HepG2 (cell line): ENCODE results near the gene C4orf33. TPM values are rescaled to one million over a fixed set of nuclear protein-coding genes. Genes with fewer than 3 reads are reported as not detected.

Experiments
- BCL3 ChIP-seq: sonication (generic); formaldehyde crosslinking; IDR thresholded peaks from 2 replicates; pipeline ENCODE4 v1.5.1; 2020; ENCODE audit warnings: mild to moderate bottlenecking, missing genetic modification reagents, moderate library complexity
- KAT8 ChIP-seq: IDR thresholded peaks from 2 replicates; pipeline ENCODE4 v1.6.1; 2016; ENCODE audit warnings: missing genetic modification reagents, missing compliant biosample characterization
- RNF2 ChIP-seq: fragments of 450-650 bp; conservative IDR thresholded peaks from 2 replicates; pipeline ENCODE4 v1.6.1; 2016; ENCODE audit warnings: low read depth
- SMAD1 ChIP-seq: sonication (generic); formaldehyde crosslinking; IDR thresholded peaks from 2 replicates; pipeline ENCODE4 v1.4.0; 2020; ENCODE audit warnings: missing genetic modification reagents, low read depth, mild to moderate bottlenecking, borderline replicate concordance
- THAP9 ChIP-seq: sonication (generic); formaldehyde crosslinking; IDR thresholded peaks from 2 replicates; pipeline ENCODE4; 2020; ENCODE audit warnings: missing genetic modification reagents, mild to moderate bottlenecking, borderline replicate concordance
- ZFP90 ChIP-seq: sonication (generic); formaldehyde crosslinking; IDR thresholded peaks from 2 replicates; pipeline ENCODE4 v1.8.0; 2022; ENCODE audit warnings: missing genetic modification reagents, mild to moderate bottlenecking, inconsistent platforms, borderline replicate concordance
- ZNF260 ChIP-seq: sonication (generic); formaldehyde crosslinking; IDR thresholded peaks from 2 replicates; pipeline ENCODE4 v1.4.0; 2020; ENCODE audit warnings: missing genetic modification reagents, low read depth, mild to moderate bottlenecking, borderline replicate concordance
- ZNF367 ChIP-seq: sonication (generic); formaldehyde crosslinking; IDR thresholded peaks from 2 replicates; pipeline ENCODE4 v1.4.0; 2020; ENCODE audit warnings: missing genetic modification reagents, borderline replicate concordance
- ZNF414 ChIP-seq: sonication (generic); formaldehyde crosslinking; IDR thresholded peaks from 2 replicates; pipeline ENCODE4 v1.5.0; 2020; ENCODE audit warnings: missing genetic modification reagents
- ZNF564 ChIP-seq: sonication (generic); formaldehyde crosslinking; IDR thresholded peaks from 2 replicates; pipeline ENCODE4 v1.8.1; 2023; ENCODE audit warnings: mild to moderate bottlenecking, missing genetic modification reagents
- polyA plus RNA-seq, 8 experiments: library from polyadenylated mRNA; depleted of rRNA in 3 of 8; stranded (reverse) in 7 of 8; unstranded in 1 of 8; fragments of >200 nt; fragmentation: Illumina TruSeq in 4 of 8; extraction: Trizol in 4 of 8; gene quantifications; 2 replicates each; pipeline versions ENCODE4 v1.2.1 to v1.2.3, GENCODE V29; 2011 to 2016; ENCODE audit warnings: low read depth in 4 of 8, missing spikeins in 1 of 8, mixed read lengths in 1 of 8; ENCODE audit not compliant: insufficient read depth in 1 of 8
- total RNA-seq, 5 experiments: library from RNA; depleted of rRNA; stranded (reverse); fragments of >200 nt; fragmentation: Illumina TruSeq; extraction: Trizol; gene quantifications; 2 replicates each; pipeline ENCODE4 v1.2.3, GENCODE V29; 2016; ENCODE audit warnings: low read depth in 1 of 5
- TF ChIP-seq, protein P1 (sequence below): sonication (generic); formaldehyde crosslinking; IDR thresholded peaks from 2 replicates; pipeline ENCODE4 v1.4.0; 2020; ENCODE audit warnings: missing genetic modification reagents
- TF ChIP-seq, protein P2 (sequence below): IDR thresholded peaks from 2 replicates; pipeline ENCODE4 v1.4.0; 2020; ENCODE audit warnings: mild to moderate bottlenecking, missing genetic modification reagents
- TF ChIP-seq, protein P3 (sequence below): sonication (generic); formaldehyde crosslinking; IDR thresholded peaks from 2 replicates; pipeline ENCODE4 v1.8.1; 2023; ENCODE audit warnings: mild to moderate bottlenecking, missing genetic modification reagents, borderline replicate concordance

The C4orf33 gene
- total and polyA plus RNA-seq, 2 of the 13 experiments (the other 11 are each of a cell fraction or from before 2014, with no cell fraction given), result 2.8 to 3.3 TPM

- TF ChIP-seq THAP9 (CRISPR knock-in tag) (peak; percentile 71; the same call in 1 of the 2 replicates), KAT8 (CRISPR knock-in tag) (peak; percentile 76; the same call in 1 of the 2 replicates), SMAD1 (no peak), ZNF367 (CRISPR knock-in tag) (0 out of 2 replicates have a peak, but pooled peaks have one; percentile 44), ZNF564 (CRISPR knock-in tag) (peak; percentile 68; the same call in 1 of the 2 replicates), BCL3 (peak; percentile 32; the same call in 1 of the 2 replicates), ZFP90 (CRISPR knock-in tag) (peak; percentile 34; the same call in 1 of the 2 replicates), RNF2 (peak; percentile 79; the same call in 1 of the 2 replicates), ZNF414 (no peak), ZNF260 (no peak)
- TF ChIP-seq, protein P1, sequence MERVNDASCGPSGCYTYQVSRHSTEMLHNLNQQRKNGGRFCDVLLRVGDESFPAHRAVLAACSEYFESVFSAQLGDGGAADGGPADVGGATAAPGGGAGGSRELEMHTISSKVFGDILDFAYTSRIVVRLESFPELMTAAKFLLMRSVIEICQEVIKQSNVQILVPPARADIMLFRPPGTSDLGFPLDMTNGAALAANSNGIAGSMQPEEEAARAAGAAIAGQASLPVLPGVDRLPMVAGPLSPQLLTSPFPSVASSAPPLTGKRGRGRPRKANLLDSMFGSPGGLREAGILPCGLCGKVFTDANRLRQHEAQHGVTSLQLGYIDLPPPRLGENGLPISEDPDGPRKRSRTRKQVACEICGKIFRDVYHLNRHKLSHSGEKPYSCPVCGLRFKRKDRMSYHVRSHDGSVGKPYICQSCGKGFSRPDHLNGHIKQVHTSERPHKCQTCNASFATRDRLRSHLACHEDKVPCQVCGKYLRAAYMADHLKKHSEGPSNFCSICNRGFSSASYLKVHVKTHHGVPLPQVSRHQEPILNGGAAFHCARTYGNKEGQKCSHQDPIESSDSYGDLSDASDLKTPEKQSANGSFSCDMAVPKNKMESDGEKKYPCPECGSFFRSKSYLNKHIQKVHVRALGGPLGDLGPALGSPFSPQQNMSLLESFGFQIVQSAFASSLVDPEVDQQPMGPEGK (CRISPR knock-in tag), result peak; percentile 36
- TF ChIP-seq, protein P2, sequence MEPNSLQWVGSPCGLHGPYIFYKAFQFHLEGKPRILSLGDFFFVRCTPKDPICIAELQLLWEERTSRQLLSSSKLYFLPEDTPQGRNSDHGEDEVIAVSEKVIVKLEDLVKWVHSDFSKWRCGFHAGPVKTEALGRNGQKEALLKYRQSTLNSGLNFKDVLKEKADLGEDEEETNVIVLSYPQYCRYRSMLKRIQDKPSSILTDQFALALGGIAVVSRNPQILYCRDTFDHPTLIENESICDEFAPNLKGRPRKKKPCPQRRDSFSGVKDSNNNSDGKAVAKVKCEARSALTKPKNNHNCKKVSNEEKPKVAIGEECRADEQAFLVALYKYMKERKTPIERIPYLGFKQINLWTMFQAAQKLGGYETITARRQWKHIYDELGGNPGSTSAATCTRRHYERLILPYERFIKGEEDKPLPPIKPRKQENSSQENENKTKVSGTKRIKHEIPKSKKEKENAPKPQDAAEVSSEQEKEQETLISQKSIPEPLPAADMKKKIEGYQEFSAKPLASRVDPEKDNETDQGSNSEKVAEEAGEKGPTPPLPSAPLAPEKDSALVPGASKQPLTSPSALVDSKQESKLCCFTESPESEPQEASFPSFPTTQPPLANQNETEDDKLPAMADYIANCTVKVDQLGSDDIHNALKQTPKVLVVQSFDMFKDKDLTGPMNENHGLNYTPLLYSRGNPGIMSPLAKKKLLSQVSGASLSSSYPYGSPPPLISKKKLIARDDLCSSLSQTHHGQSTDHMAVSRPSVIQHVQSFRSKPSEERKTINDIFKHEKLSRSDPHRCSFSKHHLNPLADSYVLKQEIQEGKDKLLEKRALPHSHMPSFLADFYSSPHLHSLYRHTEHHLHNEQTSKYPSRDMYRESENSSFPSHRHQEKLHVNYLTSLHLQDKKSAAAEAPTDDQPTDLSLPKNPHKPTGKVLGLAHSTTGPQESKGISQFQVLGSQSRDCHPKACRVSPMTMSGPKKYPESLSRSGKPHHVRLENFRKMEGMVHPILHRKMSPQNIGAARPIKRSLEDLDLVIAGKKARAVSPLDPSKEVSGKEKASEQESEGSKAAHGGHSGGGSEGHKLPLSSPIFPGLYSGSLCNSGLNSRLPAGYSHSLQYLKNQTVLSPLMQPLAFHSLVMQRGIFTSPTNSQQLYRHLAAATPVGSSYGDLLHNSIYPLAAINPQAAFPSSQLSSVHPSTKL, result peak; percentile 76
- TF ChIP-seq, protein P3, sequence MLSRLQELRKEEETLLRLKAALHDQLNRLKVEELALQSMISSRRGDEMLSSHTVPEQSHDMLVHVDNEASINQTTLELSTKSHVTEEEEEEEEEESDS, result peak; percentile 66; the same call in 1 of the 2 replicates
These were observed 2.6 kb upstream of the C4orf33 start, which contains the start of gene SCLT1 (continued) for GRCh38 chr4:129093191-129093920.
